ENCODE measurements around the gene RAB40B. TPM values are rescaled to one million over a fixed set of nuclear protein-coding genes. Genes with fewer than 3 reads are reported as not detected.
"Not testable (repeated sequence)": the region's sequence is repeated elsewhere in the genome, so short reads cannot be mapped to it uniquely, and the experiment has no call there.

Gene RAB40B
- total RNA-seq, 6 experiments from 2014 or later: 3.7 to 12.5 (median 9.3) TPM

DNA sequence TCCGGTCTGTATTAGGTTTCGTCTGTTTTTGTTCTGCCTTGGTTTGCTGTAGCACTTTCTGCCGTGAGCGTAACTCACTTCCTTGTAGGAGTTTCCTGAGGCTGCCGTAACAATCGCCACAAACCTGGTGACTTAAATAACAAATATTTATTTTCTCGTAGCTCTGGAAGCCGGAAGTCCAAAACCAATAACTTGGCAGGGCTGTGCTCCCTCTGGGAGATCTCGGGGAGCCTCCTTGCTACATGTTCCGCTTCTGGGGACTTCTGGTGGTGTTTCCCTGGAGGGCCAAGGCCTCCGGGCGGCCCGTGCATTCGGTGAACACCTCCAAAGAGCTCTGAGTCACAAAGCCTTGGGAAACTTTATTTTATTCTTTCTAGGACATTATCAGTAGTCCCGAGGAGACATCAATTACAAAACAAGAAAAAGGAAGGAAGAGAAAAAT, 43.4 kb downstream of the RAB40B start:
- DNase-seq: peak in 1 of 3 donors; percentile 20
- Histone ChIP-seq H3K27me3 (no peaks in the 10 kb centered on the region), H3K27ac (no peak overlapping the region), H3K4me3 (no peak overlapping the region), H3K4me1 (peaks cover 0 to 10% (median 0%) of the 10 kb centered on the region in 4 donors), H3K9me3 (no peaks in the 10 kb centered on the region), H3K36me3 (no peaks in the 10 kb centered on the region)
- WGBS (ENCODE audit: insufficient coverage, low coverage, low lambda C conversion rate, missing lambda C conversion rate): 58% methylated on average over 15 of the region's 15 CpGs
- no peak for TF ChIP-seq POLR2A (IDR thresholded peaks at IDR 0.05)
- TF ChIP-seq, protein P1, sequence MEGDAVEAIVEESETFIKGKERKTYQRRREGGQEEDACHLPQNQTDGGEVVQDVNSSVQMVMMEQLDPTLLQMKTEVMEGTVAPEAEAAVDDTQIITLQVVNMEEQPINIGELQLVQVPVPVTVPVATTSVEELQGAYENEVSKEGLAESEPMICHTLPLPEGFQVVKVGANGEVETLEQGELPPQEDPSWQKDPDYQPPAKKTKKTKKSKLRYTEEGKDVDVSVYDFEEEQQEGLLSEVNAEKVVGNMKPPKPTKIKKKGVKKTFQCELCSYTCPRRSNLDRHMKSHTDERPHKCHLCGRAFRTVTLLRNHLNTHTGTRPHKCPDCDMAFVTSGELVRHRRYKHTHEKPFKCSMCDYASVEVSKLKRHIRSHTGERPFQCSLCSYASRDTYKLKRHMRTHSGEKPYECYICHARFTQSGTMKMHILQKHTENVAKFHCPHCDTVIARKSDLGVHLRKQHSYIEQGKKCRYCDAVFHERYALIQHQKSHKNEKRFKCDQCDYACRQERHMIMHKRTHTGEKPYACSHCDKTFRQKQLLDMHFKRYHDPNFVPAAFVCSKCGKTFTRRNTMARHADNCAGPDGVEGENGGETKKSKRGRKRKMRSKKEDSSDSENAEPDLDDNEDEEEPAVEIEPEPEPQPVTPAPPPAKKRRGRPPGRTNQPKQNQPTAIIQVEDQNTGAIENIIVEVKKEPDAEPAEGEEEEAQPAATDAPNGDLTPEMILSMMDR (IDR thresholded peaks at IDR 0.05): no peak
- intact Hi-C loops (cut with DNase I): no loop called here
- peak in 1 of 4 donors; percentile 8 for ATAC-seq

DNA sequence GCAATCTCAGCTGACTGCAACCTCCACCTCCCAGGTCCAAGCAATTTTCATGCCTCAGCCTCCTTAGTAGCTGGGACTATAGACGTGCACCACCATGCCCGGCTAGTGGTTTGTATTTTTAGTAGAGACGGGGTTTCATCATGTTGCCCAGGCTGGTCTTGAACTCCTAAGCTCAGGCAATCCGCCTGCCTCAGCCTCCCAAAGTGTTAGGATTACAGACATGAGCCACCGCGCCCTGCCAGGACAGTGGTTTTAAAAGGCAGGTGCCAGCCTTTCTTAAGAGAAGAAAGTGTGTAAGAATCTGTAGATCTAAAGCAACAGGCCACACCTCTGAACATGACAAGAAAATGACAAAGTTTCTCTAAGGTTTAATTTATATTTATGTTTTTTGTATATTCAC, 43.9 kb downstream of the RAB40B start:
- H3K4me1 ChIP-seq; H3K27ac ChIP-seq; H3K36me3 ChIP-seq; H3K9me3 ChIP-seq; ATAC-seq; H3K4me3 ChIP-seq; DNase-seq; intact Hi-C loops (cut with DNase I); H3K27me3 ChIP-seq: not testable (repeated sequence)
- WGBS (ENCODE audit: insufficient coverage, low coverage, low lambda C conversion rate, missing lambda C conversion rate): 87% methylated on average over 4 of the region's 6 CpGs

DNA sequence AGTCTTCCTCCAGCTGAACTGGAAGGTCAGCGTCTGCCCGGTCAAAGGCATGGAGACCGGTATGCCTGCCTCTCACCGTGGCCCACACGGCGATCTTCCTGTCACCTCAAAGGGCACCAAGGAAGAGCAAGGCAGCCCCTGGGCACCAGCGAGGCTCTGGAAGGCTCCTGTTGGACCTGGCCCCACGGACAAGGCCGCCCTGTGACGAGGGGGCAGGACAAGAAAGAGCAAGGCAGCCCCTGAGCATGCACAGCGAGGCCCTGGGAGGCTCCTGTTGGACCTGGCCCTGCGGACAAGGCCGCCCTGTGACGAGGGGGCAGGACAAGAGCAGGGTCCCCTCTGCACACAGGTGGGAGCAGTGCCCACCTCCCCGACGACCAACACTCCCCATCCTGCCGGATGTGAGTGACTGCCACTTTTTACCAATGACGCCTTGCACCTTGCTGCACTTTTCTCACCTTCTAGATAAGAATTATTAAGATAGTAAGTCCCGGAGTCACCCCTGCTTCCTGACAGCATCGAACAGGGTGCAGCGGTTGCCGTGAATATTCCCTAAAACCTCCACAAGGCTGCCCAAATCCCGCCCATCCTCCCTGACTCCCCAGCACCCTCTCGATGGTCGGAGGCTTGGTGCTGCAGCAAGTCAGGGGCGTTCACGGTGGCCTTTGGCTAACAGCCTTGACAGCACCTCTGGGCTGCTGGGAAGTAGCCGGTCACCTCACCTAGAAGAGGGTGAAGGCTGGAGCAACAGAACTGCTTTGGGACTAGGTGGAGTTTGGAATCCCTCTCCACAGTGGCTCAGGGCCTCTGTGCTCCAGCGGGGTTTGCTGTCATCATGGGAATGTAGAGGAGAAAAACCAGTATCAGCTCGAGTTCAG, 44.6 kb downstream of the RAB40B start:
- Histone ChIP-seq H3K27me3 (no peaks in the 10 kb centered on the region), H3K27ac (no peak overlapping the region), H3K36me3 (no peaks in the 10 kb centered on the region), H3K9me3 (no peaks in the 10 kb centered on the region), H3K4me1 (peaks cover 0 to 10% (median 0%) of the 10 kb centered on the region in 4 donors), H3K4me3 (no peak overlapping the region)
- TF ChIP-seq POLR2A (IDR thresholded peaks at IDR 0.05): no peak
- TF ChIP-seq, protein P1 (IDR thresholded peaks at IDR 0.05): no peak
- peak in 1 of 3 donors; percentile 51 for DNase-seq
- intact Hi-C loops (cut with DNase I): no loop called here
- 80% methylated on average over 8 of the region's 30 CpGs for WGBS (ENCODE audit: insufficient coverage, low coverage, low lambda C conversion rate, missing lambda C conversion rate)
- ATAC-seq: no peak

DNA sequence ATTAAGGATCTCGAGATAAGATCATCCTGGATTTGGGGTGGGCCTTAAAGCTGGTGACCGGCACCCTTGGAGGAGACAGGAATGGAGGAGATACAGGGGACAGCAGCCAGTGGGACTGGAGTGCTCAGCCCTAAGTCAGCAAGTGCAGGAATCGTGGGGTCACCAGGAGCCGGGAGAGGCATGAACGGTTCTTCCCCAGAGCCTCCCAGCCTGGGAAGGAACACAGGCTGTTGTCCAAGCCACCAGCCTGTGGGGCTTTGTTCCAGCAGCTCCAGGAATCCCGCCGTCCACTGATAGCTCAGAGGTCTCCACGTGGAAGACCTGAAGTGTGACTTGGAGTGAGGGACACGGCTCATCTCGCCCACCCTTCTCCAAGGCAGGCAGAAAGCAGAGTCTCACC, 47.8 kb downstream of the RAB40B start:
- no peak for TF ChIP-seq POLR2A (IDR thresholded peaks at IDR 0.05)
- TF ChIP-seq, protein P1 (IDR thresholded peaks at IDR 0.05): no peak
- no peaks in the 10 kb centered on the region for H3K27me3 ChIP-seq
- ATAC-seq (no peak), DNase-seq (no peak)
- no peaks in the 10 kb centered on the region for H3K9me3 ChIP-seq
- no peak overlapping the region for H3K27ac ChIP-seq
- H3K36me3 ChIP-seq: no peaks in the 10 kb centered on the region
- H3K4me1 ChIP-seq: peaks cover 0 to 18% (median 4%) of the 10 kb centered on the region in 4 donors
- intact Hi-C loops (cut with DNase I): no loop called here
- no peak overlapping the region for H3K4me3 ChIP-seq
- 80% methylated on average over 7 of the region's 10 CpGs for WGBS (ENCODE audit: insufficient coverage, low coverage, low lambda C conversion rate, missing lambda C conversion rate)

Data from right lobe of liver (tissue), 6 donors.